CD14-positive monocyte (primary cell): ENCODE results near the gene CCDC93. TPM values are rescaled to one million over a fixed set of nuclear protein-coding genes. Genes with fewer than 3 reads are reported as not detected.

Experiments
- DNase-seq, 3 donors: peaks; one replicate each; pipeline ENCODE4 v3.0.0-alpha.2; 2011 to 2022
- H2AFZ ChIP-seq: 2 replicates; pipeline ENCODE4 v1.6.0; 2012; ENCODE audit warnings: mild to moderate bottlenecking, low read depth, low read length, inconsistent platforms; ENCODE audit not compliant: insufficient read depth, poor library complexity, severe bottlenecking
- H3K27ac ChIP-seq, 2 donors: 1 replicate in 1 of 2; 2 replicates in 1 of 2; pipeline ENCODE4 v1.5.1; 2012 to 2013; ENCODE audit warnings: low read length in 2 of 2, control low read depth in 1 of 2, inconsistent platforms in 1 of 2, low read depth in 1 of 2, mild to moderate bottlenecking in 1 of 2
- H3K27me3 ChIP-seq, 2 donors: one replicate each; pipeline versions ENCODE4 v1.6.0 to v1.6.1; 2011 to 2013; ENCODE audit warnings: low read length in 2 of 2; ENCODE audit not compliant: control insufficient read depth in 2 of 2, insufficient read depth in 2 of 2
- H3K36me3 ChIP-seq, 2 donors: replicated peaks in 1 of 2; 1 replicate in 1 of 2; 2 replicates in 1 of 2; pipeline versions ENCODE4 v1.5.1 to v1.6.1; 2012 to 2013; ENCODE audit warnings: low read length in 2 of 2, control low read depth in 1 of 2, inconsistent platforms in 1 of 2, mild to moderate bottlenecking in 1 of 2; ENCODE audit not compliant: insufficient read depth in 2 of 2, control insufficient read depth in 1 of 2
- H3K4me1 ChIP-seq, 2 donors: 1 replicate in 1 of 2; 2 replicates in 1 of 2; pipeline versions ENCODE4 v1.5.1 to v1.6.1; 2012 to 2013; ENCODE audit warnings: low read length in 2 of 2, control low read depth in 1 of 2, inconsistent platforms in 1 of 2, mild to moderate bottlenecking in 1 of 2, moderate library complexity in 1 of 2; ENCODE audit not compliant: insufficient read depth in 2 of 2, control insufficient read depth in 1 of 2
- H3K4me2 ChIP-seq: replicated peaks from 2 replicates; pipeline ENCODE3; 2012; ENCODE audit warnings: low read length, moderate library complexity, mild to moderate bottlenecking; ENCODE audit not compliant: poor library complexity, severe bottlenecking; ENCODE audit errors: extremely low read depth
- H3K4me3 ChIP-seq, 3 experiments: fragments of 200-600 bp in 1 of 3; sonication (generic) in 1 of 3; replicated peaks in 1 of 3; 1 replicate in 2 of 3; 2 replicates in 1 of 3; pipeline ENCODE4 v1.5.1; 2011 to 2013; ENCODE audit warnings: low read length in 3 of 3, mild to moderate bottlenecking in 3 of 3, control low read depth in 2 of 3, low read depth in 2 of 3, inconsistent platforms in 1 of 3, moderate library complexity in 1 of 3
- H3K79me2 ChIP-seq: 2 replicates; pipeline ENCODE4 v1.6.0; 2012; ENCODE audit warnings: mild to moderate bottlenecking, control low read depth, inconsistent platforms, low read length, moderate library complexity; ENCODE audit not compliant: insufficient read depth
- H3K9ac ChIP-seq: 2 replicates; pipeline ENCODE4 v1.6.0; 2017; ENCODE audit warnings: low read length, mild to moderate bottlenecking; ENCODE audit not compliant: insufficient read depth, poor library complexity, severe bottlenecking
- H3K9me3 ChIP-seq, 2 donors: replicated peaks in 1 of 2; 1 replicate in 1 of 2; 2 replicates in 1 of 2; pipeline versions ENCODE4 v1.5.1 to v1.6.1; 2012 to 2013; ENCODE audit warnings: low read length in 2 of 2, control low read depth in 1 of 2; ENCODE audit not compliant: control insufficient read depth in 1 of 2, insufficient read depth in 1 of 2
- H4K20me1 ChIP-seq: 2 replicates; pipeline ENCODE4 v1.6.0; 2012; ENCODE audit warnings: mild to moderate bottlenecking, low read length, control low read depth, moderate library complexity; ENCODE audit not compliant: insufficient read depth
- H3K27ac Mint-ChIP-seq, 7 donors: one replicate each; pipeline ENCODE4 v1.8.0; 2020; ENCODE audit warnings: mild to moderate bottlenecking in 7 of 7, mixed read lengths in 7 of 7, moderate library complexity in 6 of 7, inconsistent platforms in 2 of 7
- H3K27me3 Mint-ChIP-seq, 3 donors: one replicate each; pipeline ENCODE4 v1.8.0; 2021 to 2022; ENCODE audit warnings: low read depth in 3 of 3, mild to moderate bottlenecking in 3 of 3, mixed read lengths in 3 of 3, moderate library complexity in 3 of 3, inconsistent platforms in 1 of 3
- H3K36me3 Mint-ChIP-seq, 2 donors: one replicate each; pipeline ENCODE4 v1.8.0; 2020; ENCODE audit warnings: mixed read lengths in 2 of 2, inconsistent platforms in 1 of 2, mild to moderate bottlenecking in 1 of 2
- H3K4me1 Mint-ChIP-seq: one replicate; pipeline ENCODE4 v1.8.0; 2020; ENCODE audit warnings: mild to moderate bottlenecking, mixed read lengths
- H3K4me3 Mint-ChIP-seq, 2 donors: one replicate each; pipeline ENCODE4 v1.8.0; 2020; ENCODE audit warnings: mild to moderate bottlenecking in 2 of 2, mixed read lengths in 2 of 2, moderate library complexity in 1 of 2
- H3K9me3 Mint-ChIP-seq, 7 donors: one replicate each; pipeline ENCODE4 v1.8.0; 2020 to 2022; ENCODE audit warnings: mixed read lengths in 7 of 7, mild to moderate bottlenecking in 6 of 7, moderate library complexity in 6 of 7, inconsistent platforms in 2 of 7
- WGBS: methylation state at CpG from one replicate; pipeline ENCODE4 v1.1.5; 2013; ENCODE audit warnings: missing lambda C conversion rate; ENCODE audit not compliant: insufficient coverage; 5-methylcytosine and 5-hydroxymethylcytosine counted together
- intact Hi-C, 2 donors: fragments of 100-400 bp; cut with micrococcal nuclease; formaldehyde crosslinking; loops; one replicate each; pipeline versions ENCODE4 v1.15.0 to v1.15.1; 2023
- polyA plus RNA-seq, 3 donors: library from polyadenylated mRNA; depleted of rRNA in 1 of 3; unstranded in 2 of 3; stranded (reverse) in 1 of 3; fragments of 300-500 nt in 2 of 3; fragments of >200 nt in 1 of 3; fragmentation: Illumina TruSeq in 2 of 3; gene quantifications; 1 replicate in 2 of 3; 2 replicates in 1 of 3; pipeline ENCODE4 v1.2.3, GENCODE V29; 2012 to 2021
- TF ChIP-seq, protein P1 (sequence below): fragments of 200-600 bp; IDR thresholded peaks from one replicate; pipeline ENCODE4 v1.8.0; 2022; ENCODE audit warnings: antibody characterized with exemption, mild to moderate bottlenecking

The CCDC93 gene
- polyA plus RNA-seq, 3 donors: 2.5 to 20.7 (median 5.8) TPM

DNA sequence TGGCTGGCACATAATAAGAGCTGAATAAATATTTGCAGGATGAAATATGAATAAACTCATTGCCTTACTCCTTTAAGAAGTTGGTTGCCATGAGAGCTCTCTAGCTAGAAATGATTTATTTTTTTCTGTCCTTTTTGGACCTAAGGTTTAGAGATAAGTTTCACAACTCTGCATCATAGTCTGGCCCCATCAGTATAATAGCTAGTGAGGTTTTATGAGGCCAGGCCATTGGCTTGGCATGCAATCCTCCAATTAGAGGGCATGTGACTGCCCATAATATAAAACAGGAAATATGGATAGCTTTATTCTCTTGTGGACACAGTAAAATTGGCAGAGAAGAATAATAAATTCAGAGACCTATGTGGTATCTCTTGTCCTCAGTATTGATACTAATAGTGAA, 48.2 kb upstream of the CCDC93 start:
- TF ChIP-seq, protein P1, sequence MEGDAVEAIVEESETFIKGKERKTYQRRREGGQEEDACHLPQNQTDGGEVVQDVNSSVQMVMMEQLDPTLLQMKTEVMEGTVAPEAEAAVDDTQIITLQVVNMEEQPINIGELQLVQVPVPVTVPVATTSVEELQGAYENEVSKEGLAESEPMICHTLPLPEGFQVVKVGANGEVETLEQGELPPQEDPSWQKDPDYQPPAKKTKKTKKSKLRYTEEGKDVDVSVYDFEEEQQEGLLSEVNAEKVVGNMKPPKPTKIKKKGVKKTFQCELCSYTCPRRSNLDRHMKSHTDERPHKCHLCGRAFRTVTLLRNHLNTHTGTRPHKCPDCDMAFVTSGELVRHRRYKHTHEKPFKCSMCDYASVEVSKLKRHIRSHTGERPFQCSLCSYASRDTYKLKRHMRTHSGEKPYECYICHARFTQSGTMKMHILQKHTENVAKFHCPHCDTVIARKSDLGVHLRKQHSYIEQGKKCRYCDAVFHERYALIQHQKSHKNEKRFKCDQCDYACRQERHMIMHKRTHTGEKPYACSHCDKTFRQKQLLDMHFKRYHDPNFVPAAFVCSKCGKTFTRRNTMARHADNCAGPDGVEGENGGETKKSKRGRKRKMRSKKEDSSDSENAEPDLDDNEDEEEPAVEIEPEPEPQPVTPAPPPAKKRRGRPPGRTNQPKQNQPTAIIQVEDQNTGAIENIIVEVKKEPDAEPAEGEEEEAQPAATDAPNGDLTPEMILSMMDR: no peak
- H3K36me3 Mint-ChIP-seq: no peaks in the 10 kb centered on the region
- H2AFZ ChIP-seq: no peak overlapping the region
- H4K20me1 ChIP-seq: no peaks in the 10 kb centered on the region
- H3K27me3 Mint-ChIP-seq: peaks cover 0 to 7% (median 4%) of the 10 kb centered on the region in 3 donors
- no peak overlapping the region for H3K27ac ChIP-seq
- peaks cover 45% of the 10 kb centered on the region for H3K4me1 Mint-ChIP-seq
- H3K4me3 ChIP-seq: no peak overlapping the region
- H3K27me3 ChIP-seq: no peaks in the 10 kb centered on the region
- peaks cover 0 to 3% (median 0%) of the 10 kb centered on the region in 7 donors for H3K9me3 Mint-ChIP-seq
- intact Hi-C loops: no loop called here
- no peak overlapping the region for H3K4me2 ChIP-seq
- no peak for DNase-seq
- no peak overlapping the region for H3K4me3 Mint-ChIP-seq
- no peaks in the 10 kb centered on the region for H3K79me2 ChIP-seq
- no peaks in the 10 kb centered on the region for H3K9me3 ChIP-seq
- peaks cover 44 to 46% of the 10 kb centered on the region in 2 donors for H3K4me1 ChIP-seq
- H3K36me3 ChIP-seq: no peaks in the 10 kb centered on the region
- no peak overlapping the region for H3K9ac ChIP-seq
- H3K27ac Mint-ChIP-seq: no peak overlapping the region

DNA sequence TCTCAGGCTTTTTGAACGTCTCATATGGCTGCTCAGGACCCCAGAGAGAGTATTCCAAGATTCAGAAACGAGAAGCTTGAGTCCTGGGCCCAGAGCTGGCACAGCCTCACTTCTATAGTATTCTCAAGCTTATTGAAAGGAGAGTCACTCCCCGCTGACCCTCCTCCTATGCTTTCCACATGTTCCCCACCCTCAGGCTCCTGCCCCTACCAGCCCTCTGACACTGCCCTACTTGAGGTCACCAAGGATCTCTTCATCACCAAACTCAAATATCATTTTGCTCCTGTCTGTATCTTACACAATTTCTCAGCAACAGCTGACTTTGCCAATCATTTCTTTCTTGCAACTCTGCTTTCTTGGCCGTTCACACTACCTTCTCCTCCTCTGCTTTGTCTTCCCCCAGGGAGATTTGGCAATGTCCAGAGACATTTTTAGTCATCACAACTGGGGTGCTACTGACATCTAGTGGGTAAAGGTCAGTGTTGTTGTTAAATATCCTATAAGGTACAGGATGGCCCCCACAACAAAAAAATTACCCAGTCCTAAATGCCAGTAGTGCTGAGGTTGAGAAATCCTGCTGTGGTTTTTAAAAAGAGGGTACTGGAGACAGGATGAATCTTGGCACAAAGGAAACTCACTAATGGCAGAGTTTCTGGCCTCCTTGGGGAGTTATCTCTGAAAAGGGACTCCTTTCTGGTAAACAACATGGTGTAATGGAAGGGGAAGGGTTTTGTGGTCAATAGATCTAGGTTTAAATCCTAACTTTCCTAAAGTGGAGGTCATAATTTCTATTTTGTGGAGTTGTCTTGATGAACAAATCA, 47.5 kb upstream of the CCDC93 start:
- H3K27ac Mint-ChIP-seq: peak overlapping the region; percentile 19 to 94 (median 80)
- peak; percentile 72 to 84 (median 76) for DNase-seq
- H3K27me3 Mint-ChIP-seq: peaks cover 0 to 7% (median 2%) of the 10 kb centered on the region in 3 donors
- Histone ChIP-seq H3K79me2 (no peaks in the 10 kb centered on the region), H3K4me3 (peak overlapping the region in 1 of 3 experiments; percentile 15), H3K4me2 (peak overlapping the region; percentile 27), H2AFZ (peak overlapping the region; percentile 38), H3K36me3 (no peaks in the 10 kb centered on the region), H3K27ac (peak overlapping the region; percentile 22 to 82), H4K20me1 (no peaks in the 10 kb centered on the region), H3K9me3 (no peaks in the 10 kb centered on the region), H3K9ac (no peak overlapping the region), H3K4me1 (peaks cover 51 to 53% of the 10 kb centered on the region in 2 donors), H3K27me3 (no peaks in the 10 kb centered on the region)
- H3K4me1 Mint-ChIP-seq: peaks cover 52% of the 10 kb centered on the region
- peaks cover 0 to 3% (median 0%) of the 10 kb centered on the region in 7 donors for H3K9me3 Mint-ChIP-seq
- WGBS: 74% methylated on average over 4 of the region's 4 CpGs
- TF ChIP-seq, protein P1: peak; percentile 81
- H3K36me3 Mint-ChIP-seq: no peaks in the 10 kb centered on the region
- intact Hi-C loops: loop anchor here in 1 of 2 donors (2.0 kb wide), 1 partner anchor 15 kb away; no protein-coding TSS in a partner anchor
- no peak overlapping the region for H3K4me3 Mint-ChIP-seq
